ENCODE data around the gene KANK4.

Gene KANK4

GRCh38 chr1:62336995-62337705, 17.9 kb upstream of the KANK4 start:
- no peak for DNase-seq

- no peak for DNase-seq
Observed at GRCh38 chr1:62336638-62336994, 17.4 kb upstream of the KANK4 start.

GRCh38 chr1:62335656-62336055, 16.4 kb upstream of the KANK4 start:
- DNase-seq: no peak

- no peak for DNase-seq
Observed at GRCh38 chr1:62334434-62334985, 15.3 kb upstream of the KANK4 start.

GRCh38 chr1:62333441-62333840, 14.2 kb upstream of the KANK4 start:
- no peak for DNase-seq

GRCh38 chr1:62327360-62328055, 8.3 kb upstream of the KANK4 start:
- no peak for DNase-seq

GRCh38 chr1:62325681-62326080, 6.4 kb upstream of the KANK4 start:
- DNase-seq: peak; percentile 9

- DNase-seq: peak; percentile 43
Observed at GRCh38 chr1:62325081-62325480, 5.8 kb upstream of the KANK4 start.

- DNase-seq: peak; percentile 16
Observed at GRCh38 chr1:62321446-62321845, 2.2 kb upstream of the KANK4 start.

- no peak for DNase-seq
Observed at GRCh38 chr1:62318320-62318755, 896 bp downstream of the KANK4 start.

- no peak for DNase-seq
Observed at GRCh38 chr1:62317021-62317768, 2.0 kb downstream of the KANK4 start.

GRCh38 chr1:62316135-62316534, 3.1 kb downstream of the KANK4 start:
- no peak for DNase-seq

- no peak for DNase-seq
Observed at GRCh38 chr1:62315387-62315786, 3.8 kb downstream of the KANK4 start.

GRCh38 chr1:62314454-62315350, 4.5 kb downstream of the KANK4 start:
- no peak for DNase-seq

GRCh38 chr1:62312698-62313097, 6.5 kb downstream of the KANK4 start:
- DNase-seq: no peak

GRCh38 chr1:62311473-62311943, 7.7 kb downstream of the KANK4 start:
- no peak for DNase-seq

- DNase-seq: no peak
Observed at GRCh38 chr1:62309906-62310305, 9.3 kb downstream of the KANK4 start.

- DNase-seq: no peak
Observed at GRCh38 chr1:62308606-62309005, 10.6 kb downstream of the KANK4 start.

- no peak for DNase-seq
Observed at GRCh38 chr1:62307895-62308492, 11.2 kb downstream of the KANK4 start.

GRCh38 chr1:62307446-62307845, 11.8 kb downstream of the KANK4 start:
- DNase-seq: no peak

GRCh38 chr1:62306065-62306464, 13.2 kb downstream of the KANK4 start:
- DNase-seq: no peak

- DNase-seq: no peak
Observed at GRCh38 chr1:62304975-62305374, 14.3 kb downstream of the KANK4 start.
